Sigmoid colon (tissue), 7 donors: ENCODE results near the gene CDH23. TPM values are rescaled to one million over a fixed set of nuclear protein-coding genes. Genes with fewer than 3 reads are reported as not detected.

Experiments used
- DNase-seq: peaks from one replicate; pipeline ENCODE4 v3.0.0-alpha.2; 2019
- H3K27ac ChIP-seq, 4 donors: fragments of 200-600 bp; sonication (generic); one replicate each; pipeline ENCODE4 v1.5.1; 2016 to 2019; ENCODE audit warnings: mild to moderate bottlenecking in 1 of 4
- H3K27me3 ChIP-seq, 3 donors: fragments of 200-600 bp; sonication (generic); one replicate each; pipeline ENCODE4 v1.5.1; 2019; ENCODE audit warnings: mild to moderate bottlenecking in 1 of 3
- H3K36me3 ChIP-seq, 4 donors: fragments of 200-600 bp; sonication (generic); one replicate each; pipeline ENCODE4 v1.5.1; 2016 to 2019
- H3K4me1 ChIP-seq, 4 donors: fragments of 200-600 bp; sonication (generic); one replicate each; pipeline ENCODE4 v1.5.1; 2017 to 2019
- H3K4me3 ChIP-seq, 4 donors: fragments of 200-600 bp; sonication (generic); one replicate each; pipeline ENCODE4 v1.5.1; 2017 to 2019; ENCODE audit warnings: mild to moderate bottlenecking in 2 of 4, moderate library complexity in 1 of 4
- H3K9me3 ChIP-seq, 4 donors: fragments of 200-600 bp in 3 of 4; sonication (generic) in 3 of 4; one replicate each; pipeline versions ENCODE4 v1.5.1 to v1.6.1; 2013 to 2019
- CTCF ChIP-seq, 4 experiments: fragments of 450-650 bp in 3 of 4; fragments of 200-600 bp in 1 of 4; IDR thresholded peaks; one replicate each; pipeline ENCODE4 v1.5.1; 2016 to 2019; ENCODE audit warnings: antibody characterized with exemption in 4 of 4, mild to moderate bottlenecking in 3 of 4, moderate library complexity in 2 of 4
- EP300 ChIP-seq, 4 donors: sonication (generic); formaldehyde crosslinking; IDR thresholded peaks; one replicate each; pipeline ENCODE4 v1.6.1; 2017; ENCODE audit warnings: antibody characterized with exemption in 4 of 4
- POLR2A ChIP-seq, 2 donors: fragments of 450-650 bp; IDR thresholded peaks; one replicate each; pipeline ENCODE4 v1.6.1; 2016; ENCODE audit warnings: antibody characterized with exemption in 2 of 2, mild to moderate bottlenecking in 2 of 2, moderate library complexity in 2 of 2
- POLR2AphosphoS5 ChIP-seq, 4 donors: sonication (generic); formaldehyde crosslinking; IDR thresholded peaks; one replicate each; pipeline ENCODE4 v1.6.1; 2017; ENCODE audit warnings: antibody characterized with exemption in 4 of 4
- WGBS, 2 donors: extraction: QIAGEN DNeasy Blood & Tissue Kit; methylation state at CpG; one replicate each; pipeline ENCODE4 v1.1.7; 2013; 5-methylcytosine and 5-hydroxymethylcytosine counted together
- intact Hi-C: fragments of 100-400 bp; cut with DNase I; formaldehyde crosslinking; loops from one replicate; pipeline ENCODE4 v1.15.1; 2023
- polyA plus RNA-seq, 3 donors: library from polyadenylated mRNA; stranded (reverse); fragments of 200-250 nt; gene quantifications; one replicate each; pipeline ENCODE4 v1.2.3, GENCODE V29; 2013
- total RNA-seq, 4 donors: library from RNA; depleted of rRNA; stranded (reverse); fragments of >200 nt; gene quantifications; one replicate each; pipeline ENCODE4 v1.1.0, GENCODE V29; 2016
- donor health status: healthy with polysubstance abuse.
- donor health status: Bipolar disorder and iron deficiency.
- donor health status: healthy.

The CDH23 gene
- total and polyA plus RNA-seq, 7 donors = 1.5 to 7.2 (median 3.0) TPM

- H3K27me3 ChIP-seq = no peaks in the 10 kb centered on the region
- intact Hi-C loops = loop anchor here (1.0 to 2.0 kb wide), 3 partner anchors 173 to 256 kb away; partner anchors contain the start of gene CDH23
- 40 to 56% methylated on average over 6 of the region's 6 CpGs for WGBS, 2 donors
- no peaks in the 10 kb centered on the region for H3K9me3 ChIP-seq
- no peak overlapping the region for H3K4me3 ChIP-seq
- DNase-seq = peak; percentile 84
- no peaks in the 10 kb centered on the region for H3K36me3 ChIP-seq
- no peaks in the 10 kb centered on the region for H3K4me1 ChIP-seq
- no peak overlapping the region for H3K27ac ChIP-seq
- TF ChIP-seq POLR2AphosphoS5 (IDR thresholded peaks at IDR 0.05) (no peak), CTCF (IDR thresholded peaks at IDR 0.05) (peak; percentile 49 to 83 (median 74))
Measured at GRCh38 chr10:71569775-71570588, 173.3 kb downstream of the CDH23 start.

GRCh38 chr10:71571460-71572175, 174.9 kb downstream of the CDH23 start:
- TF ChIP-seq POLR2A (IDR thresholded peaks at IDR 0.05) (no peak), POLR2AphosphoS5 (IDR thresholded peaks at IDR 0.05) (no peak), EP300 (IDR thresholded peaks at IDR 0.05) (no peak), CTCF (IDR thresholded peaks at IDR 0.05) (no peak)
- WGBS, 2 donors = 80 to 91% methylated on average over 15 of the region's 15 CpGs

GRCh38 chr10:71572962-71573361, 176.2 kb downstream of the CDH23 start:
- no peak overlapping the region for H3K4me3 ChIP-seq
- TF ChIP-seq POLR2AphosphoS5 (IDR thresholded peaks at IDR 0.05) = no peak
- no peak for TF ChIP-seq EP300 (IDR thresholded peaks at IDR 0.05)
- no peak for TF ChIP-seq POLR2A (IDR thresholded peaks at IDR 0.05)
- no peak for TF ChIP-seq CTCF (IDR thresholded peaks at IDR 0.05)
- H3K27ac ChIP-seq = no peak overlapping the region
- no peaks in the 10 kb centered on the region for H3K36me3 ChIP-seq
- 72 to 81% methylated on average over 8 of the region's 8 CpGs for WGBS, 2 donors
- intact Hi-C loops = no loop called here
- H3K9me3 ChIP-seq = no peaks in the 10 kb centered on the region
- no peaks in the 10 kb centered on the region for H3K4me1 ChIP-seq
- DNase-seq = no peak
- H3K27me3 ChIP-seq = no peaks in the 10 kb centered on the region

More at GRCh38 chr10:71571460-71572175, 174.9 kb downstream of the CDH23 start:
- Histone ChIP-seq H3K27me3 (no peaks in the 10 kb centered on the region), H3K27ac (no peak overlapping the region), H3K4me3 (no peak overlapping the region), H3K9me3 (no peaks in the 10 kb centered on the region), H3K36me3 (no peaks in the 10 kb centered on the region), H3K4me1 (no peaks in the 10 kb centered on the region)
- no peak for DNase-seq
- intact Hi-C loops = loop anchor here (2.0 kb wide), 1 partner anchor 187 kb away; no protein-coding TSS in a partner anchor

- WGBS, 2 donors = 92 to 94% methylated on average over 22 of the region's 22 CpGs
- H3K36me3 ChIP-seq = no peaks in the 10 kb centered on the region
- no peak for DNase-seq
- no peak overlapping the region for H3K4me3 ChIP-seq
- TF ChIP-seq EP300 (IDR thresholded peaks at IDR 0.05) = no peak
- TF ChIP-seq POLR2AphosphoS5 (IDR thresholded peaks at IDR 0.05) = no peak
- TF ChIP-seq CTCF (IDR thresholded peaks at IDR 0.05) = no peak
- no peak for TF ChIP-seq POLR2A (IDR thresholded peaks at IDR 0.05)
- no peaks in the 10 kb centered on the region for H3K27me3 ChIP-seq
- intact Hi-C loops = no loop called here
- H3K4me1 ChIP-seq = no peaks in the 10 kb centered on the region
- no peak overlapping the region for H3K27ac ChIP-seq
- H3K9me3 ChIP-seq = no peaks in the 10 kb centered on the region
Measured at GRCh38 chr10:71573562-71574518, 177.1 kb downstream of the CDH23 start.
